HPDE6-E6E7 (cell line): ENCODE measurements around the gene KCNJ8.
A peak's percentile ranks its signal among the peaks of the same experiment; 100 is the strongest.
"Not testable (repeated sequence)": the region's sequence is repeated elsewhere in the genome, so short reads cannot be mapped to it uniquely, and the experiment has no call there.

Experiments used
- DNase-seq: peaks from one replicate; pipeline ENCODE4 v3.0.0; 2011; ENCODE audit warnings: missing footprints; ENCODE audit errors: extremely low spot score

The KCNJ8 gene

DNA sequence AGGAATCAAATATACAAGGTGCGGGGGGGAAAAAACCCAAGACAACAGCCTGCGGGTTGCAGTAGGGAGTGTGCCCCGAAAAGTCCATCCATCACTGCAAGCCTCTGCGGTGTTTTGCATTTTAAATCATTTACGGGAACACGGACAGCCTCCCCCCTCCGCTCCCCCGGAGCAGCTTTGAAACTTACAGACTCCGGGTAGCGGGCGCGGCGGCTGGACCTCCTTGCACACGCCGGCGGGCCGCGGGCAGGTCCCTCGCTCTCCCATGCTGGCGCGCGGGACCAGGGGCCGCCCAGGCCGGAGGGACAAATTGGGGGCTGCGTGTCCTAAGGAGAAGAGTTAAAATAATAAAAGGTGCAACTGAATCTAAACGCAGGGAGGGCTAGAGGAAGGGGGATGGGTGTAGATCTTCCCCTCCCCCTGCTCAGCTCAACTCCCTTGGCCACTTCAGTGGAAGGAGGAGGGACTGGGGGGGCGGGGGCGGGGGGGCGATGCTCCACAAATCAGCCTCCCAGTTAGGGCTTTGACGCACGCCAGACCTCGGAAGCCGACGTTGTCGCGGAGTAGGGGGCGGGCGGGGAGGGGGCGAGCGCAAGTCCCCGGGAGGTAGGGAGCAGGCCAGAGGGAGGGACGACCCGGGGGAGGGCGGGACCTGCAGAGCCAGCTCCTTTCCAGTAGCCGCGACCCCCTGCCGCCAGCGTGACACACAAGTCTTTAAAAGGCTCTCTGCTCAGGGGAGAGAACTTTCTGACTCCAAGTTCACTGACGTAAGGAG lies at the start of gene KCNJ8:
KCNJ8 (minus strand) TSS at position 349 of the 775 bp plus-strand sequence. CDS start 1,090 bp downstream, outside the sequence.
- DNase-seq, result no peak

DNA sequence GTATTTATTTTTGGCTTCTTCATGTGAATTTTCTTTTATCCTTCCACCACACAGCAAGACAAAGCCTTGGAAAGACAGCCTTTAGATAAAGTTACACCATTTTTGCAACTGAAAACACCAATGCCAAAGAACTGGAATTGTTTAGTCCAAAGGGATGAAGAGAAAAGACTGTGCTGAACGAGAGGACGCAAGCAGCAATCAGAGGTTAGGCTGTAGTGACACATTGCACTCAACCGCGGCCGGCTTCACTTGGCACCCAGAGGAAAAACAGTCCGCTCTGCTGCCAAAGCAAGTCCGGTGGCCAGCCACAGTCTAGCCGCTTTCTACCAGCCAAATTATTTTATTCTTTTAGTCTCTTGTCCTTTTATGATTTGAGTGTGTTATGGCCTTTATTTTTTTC lies 49.1 kb upstream of the KCNJ8 start:
- DNase-seq, result no peak

DNA sequence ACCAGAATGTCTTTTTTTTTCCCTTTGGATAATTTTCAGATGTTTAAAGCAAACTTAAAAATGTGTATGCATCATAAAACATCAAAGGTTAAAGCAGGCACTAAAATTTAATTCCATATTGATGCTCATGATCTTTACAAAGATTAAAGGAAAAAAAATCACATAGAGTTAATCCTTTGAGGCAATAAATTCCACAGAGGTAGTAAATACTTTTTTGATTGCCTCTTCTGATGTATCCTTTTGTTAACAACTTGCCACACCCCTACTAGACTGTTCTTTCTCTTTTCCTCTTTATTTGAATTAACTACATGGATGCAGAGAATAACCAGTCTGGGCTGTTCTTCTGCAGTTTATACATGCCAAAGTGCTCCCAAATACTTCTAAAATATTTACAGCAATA lies 45.2 kb upstream of the KCNJ8 start:
- DNase-seq, result no peak

DNA sequence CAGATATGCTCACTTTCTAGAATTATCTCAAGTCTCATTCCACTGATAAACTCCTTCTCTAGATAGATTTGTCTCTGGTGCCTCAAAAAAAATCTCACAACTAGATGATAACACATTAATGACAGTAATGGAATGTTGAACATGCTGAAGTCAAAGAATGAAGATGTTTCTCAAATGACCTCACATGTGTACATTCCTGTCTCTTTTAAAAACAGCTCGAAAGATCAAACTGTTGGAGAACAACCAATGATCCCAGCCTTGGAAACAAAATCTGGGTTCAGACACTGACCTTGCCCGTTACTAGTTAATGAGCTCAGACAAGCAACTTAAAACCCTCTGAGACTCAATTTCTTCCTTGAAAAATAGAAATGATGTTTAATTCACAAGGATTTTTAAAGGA lies 44.7 kb upstream of the KCNJ8 start:
- DNase-seq, result no peak

DNA sequence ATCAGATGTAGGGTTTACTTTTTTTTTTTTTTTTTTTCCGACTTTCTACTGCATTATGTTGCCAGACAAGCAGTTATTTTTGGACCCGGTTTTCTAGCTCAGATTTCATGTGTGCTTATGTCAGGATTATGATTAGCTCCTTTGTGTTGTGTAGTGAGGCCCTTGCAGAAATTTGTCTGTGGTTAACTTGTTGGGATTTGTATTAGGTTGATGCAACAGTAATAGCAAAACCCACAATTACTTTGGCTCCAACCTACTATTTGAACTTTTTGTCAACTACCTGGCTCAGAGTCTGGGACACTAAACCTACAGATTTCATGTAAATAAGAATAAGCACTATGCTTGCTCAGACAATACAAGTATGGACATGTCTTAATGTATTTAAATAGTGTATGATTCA lies 44.1 kb upstream of the KCNJ8 start:
- DNase-seq, result peak; percentile 1

DNA sequence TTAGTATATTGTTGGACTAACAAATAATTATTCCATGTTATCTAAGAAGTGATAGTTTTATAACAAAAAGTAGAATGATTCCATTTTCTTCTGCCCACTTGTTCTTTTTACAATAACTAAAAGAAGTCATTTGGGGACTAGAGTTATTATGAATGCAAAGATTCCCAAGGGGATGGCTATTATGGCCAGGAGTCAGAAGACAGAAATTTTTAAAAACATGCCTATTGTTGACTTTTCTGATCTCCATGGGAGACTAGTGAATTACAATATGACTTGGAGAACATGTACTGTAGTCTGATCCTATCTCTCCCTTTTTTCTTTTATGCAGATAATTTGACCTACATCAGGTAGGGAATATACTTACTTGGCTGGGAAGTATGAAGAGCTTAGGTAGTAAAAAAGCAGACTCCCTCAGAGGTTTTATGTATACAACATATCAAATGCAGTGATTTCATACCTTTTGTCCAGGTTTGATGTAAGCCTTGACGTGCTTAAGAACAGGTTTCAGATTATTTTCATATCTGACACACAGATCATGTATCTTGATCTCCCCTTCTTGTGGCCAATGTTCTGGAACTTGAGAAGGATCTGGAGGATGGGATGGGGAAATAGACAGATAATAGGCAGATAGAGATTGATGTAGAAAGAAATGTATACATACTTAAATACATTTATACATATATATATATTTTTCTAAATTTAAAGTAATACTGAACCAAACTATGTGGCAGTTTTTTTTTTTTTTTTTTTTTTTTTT lies 41.0 kb upstream of the KCNJ8 start:
- DNase-seq, result no peak

DNA sequence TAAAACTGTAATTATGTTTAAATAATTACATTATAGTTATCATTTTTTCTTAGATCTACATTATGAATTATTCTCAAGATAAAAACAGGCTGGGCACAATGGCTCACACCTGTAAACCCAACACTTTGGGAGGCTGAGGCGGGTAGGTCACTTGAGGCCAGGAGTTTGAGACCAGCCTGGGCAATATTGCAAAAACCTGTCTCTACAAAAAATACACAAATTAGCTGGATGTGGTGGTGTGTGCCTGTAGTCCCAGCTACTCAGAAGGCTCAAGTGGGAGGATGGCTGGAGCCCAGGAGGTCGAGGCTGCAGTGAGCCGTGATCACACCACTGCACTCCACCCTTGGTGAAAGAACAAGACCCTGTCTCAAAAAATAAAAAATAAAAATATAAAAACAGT lies 40.3 kb upstream of the KCNJ8 start:
- DNase-seq, result no peak

DNA sequence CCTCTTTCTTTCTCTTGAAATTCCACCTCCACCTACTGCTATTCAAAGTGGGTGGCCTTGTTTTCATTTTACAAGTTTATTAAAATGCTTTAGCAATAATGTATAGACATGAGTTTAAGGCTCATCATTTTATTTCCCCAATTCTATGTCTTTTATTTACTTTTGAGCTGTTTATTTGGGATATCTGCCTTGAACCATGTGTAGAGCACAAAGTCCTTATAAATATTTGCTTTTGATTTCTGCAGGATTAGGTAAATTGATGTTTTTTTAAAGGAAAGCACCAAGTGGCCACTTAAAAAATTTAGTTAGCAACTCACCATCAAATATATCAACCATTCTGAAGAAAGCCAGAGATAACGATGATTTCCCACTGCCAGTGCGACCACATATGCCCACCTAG lies 39.8 kb upstream of the KCNJ8 start:
- DNase-seq, result no peak

DNA sequence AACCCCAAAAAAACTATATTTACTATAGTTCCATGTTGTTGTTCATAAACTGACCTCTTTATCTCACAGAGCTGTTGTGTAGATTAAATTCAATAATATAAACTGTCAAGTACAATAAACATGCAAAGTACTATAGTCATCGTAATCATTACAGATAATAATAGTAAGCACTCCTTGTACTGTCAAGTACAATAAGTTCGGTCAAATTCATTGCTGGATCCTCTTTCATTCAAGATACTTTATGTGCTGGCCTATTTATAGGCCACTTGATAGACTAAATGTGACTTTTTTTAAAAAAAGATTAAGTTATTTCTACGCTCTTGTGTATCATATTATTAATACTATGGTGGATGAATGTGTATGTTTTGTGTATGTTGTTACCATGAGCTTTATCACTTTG lies 39.2 kb upstream of the KCNJ8 start:
- no peak for DNase-seq

DNA sequence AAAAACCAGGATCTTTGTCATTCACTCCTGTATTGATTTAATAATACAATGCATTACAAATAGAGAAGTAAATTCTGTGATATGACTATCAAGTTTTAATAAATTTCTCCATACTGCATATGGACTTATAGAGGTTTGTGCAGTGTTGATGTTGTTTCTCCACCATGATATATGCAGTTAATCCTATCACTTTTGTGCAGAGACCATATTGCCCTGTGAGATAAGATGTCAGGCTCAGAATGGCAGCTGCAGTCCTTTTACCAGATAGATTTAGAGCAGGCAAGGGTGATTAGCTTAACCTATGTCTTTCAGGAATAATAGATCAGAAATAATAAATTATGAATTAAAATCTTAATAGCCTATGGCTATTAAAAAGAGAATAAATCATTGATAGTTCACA lies 38.6 kb upstream of the KCNJ8 start:
- DNase-seq, result no peak

DNA sequence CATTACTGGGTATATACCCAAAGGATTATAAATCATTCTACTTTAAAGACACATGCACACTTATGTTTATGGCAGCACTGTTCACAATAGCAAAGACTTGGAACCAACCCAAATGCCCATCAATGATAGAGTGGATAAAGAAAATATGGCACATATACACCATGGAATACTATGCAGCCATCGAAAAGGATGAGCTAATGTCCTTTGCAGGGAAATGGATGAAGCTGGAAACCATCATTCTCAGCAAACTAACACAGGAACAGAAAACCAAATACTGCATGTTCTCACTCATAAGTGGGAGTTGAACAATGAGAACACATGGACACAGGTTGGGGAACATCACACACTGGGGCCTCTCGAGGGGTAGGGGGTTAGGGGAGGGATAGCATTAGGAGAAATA lies 37.8 kb upstream of the KCNJ8 start:
- not testable (repeated sequence) for DNase-seq

DNA sequence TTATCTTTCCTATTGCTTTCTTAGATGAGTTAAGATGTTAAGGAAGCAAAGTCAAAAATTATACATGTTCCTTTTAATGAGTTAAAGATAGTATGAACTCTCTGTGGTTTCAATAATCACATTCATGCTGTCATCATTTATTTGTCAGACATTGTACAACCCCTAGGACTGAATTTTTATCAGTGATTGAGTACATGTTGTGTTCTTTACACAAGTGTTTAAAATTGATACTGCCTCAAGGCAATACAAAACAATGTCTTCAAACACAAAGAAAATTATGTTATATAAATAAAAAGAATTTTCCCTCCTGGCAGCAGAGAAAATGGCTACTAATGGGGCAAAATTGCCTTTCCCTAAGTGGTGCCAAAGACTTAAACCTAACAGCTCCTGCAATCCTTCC lies 34.6 kb upstream of the KCNJ8 start:
- no peak for DNase-seq

DNA sequence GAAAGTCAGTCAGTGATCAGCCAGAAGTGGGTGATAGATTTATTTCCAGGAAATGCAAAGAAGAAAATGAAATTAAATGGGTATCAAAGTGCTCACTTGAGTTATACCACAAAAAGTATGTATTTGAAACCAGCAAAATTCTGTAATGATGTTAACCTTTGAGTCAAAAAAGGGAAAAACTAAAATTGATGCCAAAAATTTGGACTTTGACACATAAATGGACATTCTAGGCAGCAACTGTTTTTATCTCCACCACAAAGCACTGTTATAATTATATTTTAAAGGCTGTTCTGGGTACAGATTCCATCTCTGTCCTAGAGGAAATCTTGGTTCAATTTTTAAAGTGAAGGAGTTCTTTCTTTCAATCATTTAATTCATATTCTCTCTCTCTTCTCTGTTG lies 31.7 kb upstream of the KCNJ8 start:
- DNase-seq, result no peak

DNA sequence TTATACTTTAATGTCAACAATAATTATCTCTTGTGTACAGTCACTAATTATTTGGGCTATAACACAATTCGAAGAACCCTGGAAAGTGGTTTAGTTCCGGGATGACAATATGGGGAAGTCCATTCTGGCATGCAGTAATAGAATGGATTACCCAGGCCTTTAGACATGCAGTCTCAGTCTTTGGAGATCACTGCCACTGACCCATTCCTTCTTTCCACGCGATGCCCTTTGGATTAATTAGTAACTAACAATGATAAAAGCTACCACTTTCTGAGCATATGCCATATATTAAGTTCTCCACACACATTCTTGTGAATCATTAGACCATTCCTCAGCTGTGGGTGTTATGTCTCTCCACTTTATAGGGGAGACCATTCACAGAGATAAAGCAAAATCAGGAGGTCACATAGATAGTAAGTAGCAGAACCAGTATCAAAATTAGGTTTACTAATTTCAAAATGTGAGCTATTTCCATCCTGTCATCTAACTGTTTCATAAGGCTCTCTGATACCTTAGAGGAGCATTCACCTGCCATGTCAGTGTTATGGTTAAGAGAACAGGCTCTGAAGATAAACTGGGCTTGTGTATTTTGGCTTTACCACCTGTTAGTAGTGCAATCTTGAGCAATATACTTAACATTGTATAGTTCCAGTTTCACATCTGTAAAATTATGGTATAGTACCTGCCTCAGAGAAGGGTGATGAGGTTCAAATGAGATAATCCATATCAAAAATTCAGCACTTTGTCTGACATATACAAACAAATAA lies 27.2 kb upstream of the KCNJ8 start:
- no peak for DNase-seq

DNA sequence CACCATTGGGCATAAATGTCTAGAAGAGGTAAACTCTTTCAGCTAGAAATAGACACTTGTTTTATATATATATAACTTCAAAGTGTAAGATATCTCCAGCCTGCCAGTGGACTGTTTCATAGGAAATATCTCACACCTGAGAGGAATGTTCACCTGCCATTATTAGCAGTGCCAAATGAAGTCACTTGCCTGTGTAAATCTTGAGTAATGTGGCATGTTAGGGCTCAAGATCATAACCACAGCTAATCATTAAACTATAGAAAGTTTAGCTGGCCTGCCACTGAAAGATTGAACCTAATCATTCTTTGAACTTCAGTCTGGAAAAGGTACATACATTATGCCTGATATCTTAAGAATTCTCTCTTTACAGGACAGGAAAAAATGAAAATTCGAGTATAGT lies 25.5 kb upstream of the KCNJ8 start:
- no peak for DNase-seq

DNA sequence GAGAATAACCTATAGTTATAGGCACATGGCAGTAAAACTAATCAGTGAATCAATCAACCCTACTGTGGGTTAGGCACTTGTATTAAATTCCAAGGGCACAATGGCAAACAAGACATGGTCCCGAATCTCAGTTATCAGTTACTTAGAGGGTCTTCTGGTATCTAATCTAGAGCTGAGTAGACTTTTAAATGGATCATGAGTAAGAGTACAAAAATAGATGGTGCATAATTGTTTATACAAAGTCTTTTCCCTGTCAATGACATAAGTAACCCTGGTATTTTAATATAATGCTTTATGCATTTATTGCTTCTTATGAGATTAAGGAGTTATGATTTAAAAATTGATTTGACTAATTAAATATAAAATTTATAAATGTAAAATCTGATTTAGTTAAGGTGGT lies 23.0 kb upstream of the KCNJ8 start:
- DNase-seq, result no peak

DNA sequence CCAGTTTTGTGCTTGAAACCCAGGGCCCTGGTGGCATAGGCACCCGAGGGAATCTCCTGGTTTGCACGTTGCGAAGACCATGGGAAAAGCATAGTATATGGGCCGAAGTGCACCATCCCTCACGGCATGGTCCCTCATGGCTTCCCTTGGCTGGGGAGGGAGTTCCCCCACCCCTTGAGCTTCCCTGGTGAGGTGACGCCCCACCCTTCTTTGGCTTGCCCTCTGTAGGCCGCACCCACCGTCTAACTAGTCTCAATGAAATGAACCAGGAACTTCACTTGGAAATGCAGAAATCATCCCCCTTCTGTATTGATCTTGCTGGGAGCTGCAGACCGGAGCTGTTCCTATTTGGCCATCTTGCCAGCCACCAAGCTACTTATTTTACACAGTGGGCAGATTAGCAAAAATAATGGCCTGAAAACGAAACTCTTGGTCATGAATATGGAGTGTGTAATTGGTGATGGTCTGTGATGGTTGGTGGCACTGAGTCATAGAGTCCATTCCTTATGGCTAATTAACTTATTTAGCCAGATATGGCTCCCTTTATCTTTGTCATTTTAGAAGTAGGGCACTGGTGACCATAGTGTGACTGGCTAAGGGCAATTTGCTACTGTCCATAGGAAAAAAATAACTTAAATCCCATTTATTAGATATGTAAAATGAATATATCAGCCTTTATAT lies 21.3 kb upstream of the KCNJ8 start:
- DNase-seq, result no peak

DNA sequence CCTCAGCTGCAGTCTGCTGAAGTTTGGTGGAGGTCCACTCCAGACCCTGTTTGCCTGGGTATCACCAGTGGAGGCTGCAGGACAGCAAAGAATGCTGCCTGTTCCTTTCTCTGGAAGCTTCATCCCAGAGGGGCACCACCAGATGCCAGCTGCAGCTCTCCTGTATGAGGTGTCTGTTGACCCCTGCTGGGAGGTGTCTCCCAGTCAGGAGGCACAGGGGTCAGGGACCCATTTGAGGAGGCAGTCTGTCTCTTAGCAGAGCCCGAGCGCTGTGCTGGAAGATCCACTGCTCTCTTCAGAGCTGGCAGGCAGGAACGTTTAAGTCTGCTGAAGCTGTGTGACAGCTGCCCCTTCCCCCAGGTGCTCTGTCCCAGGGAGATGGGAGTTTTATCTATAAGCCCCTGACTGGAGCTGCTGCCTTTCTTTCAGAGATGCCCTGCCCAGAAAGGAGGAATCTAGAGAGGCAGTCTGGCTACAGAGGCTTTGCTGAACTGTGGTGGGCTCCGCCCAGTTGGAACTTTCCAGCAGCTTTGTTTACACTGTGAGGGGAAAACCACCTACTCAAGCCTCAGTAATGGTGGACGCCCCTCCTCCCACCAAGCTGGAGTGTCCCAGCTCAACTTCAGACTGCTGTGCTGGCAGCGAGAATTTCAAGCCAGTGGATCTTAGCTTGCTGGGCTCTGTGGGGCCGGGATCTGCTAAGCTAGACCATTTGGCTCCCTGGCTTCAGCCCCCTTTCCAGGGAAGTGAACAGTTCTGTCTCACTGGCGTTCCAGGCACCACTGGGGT lies 20.5 kb upstream of the KCNJ8 start:
- DNase-seq, result not testable (repeated sequence)

DNA sequence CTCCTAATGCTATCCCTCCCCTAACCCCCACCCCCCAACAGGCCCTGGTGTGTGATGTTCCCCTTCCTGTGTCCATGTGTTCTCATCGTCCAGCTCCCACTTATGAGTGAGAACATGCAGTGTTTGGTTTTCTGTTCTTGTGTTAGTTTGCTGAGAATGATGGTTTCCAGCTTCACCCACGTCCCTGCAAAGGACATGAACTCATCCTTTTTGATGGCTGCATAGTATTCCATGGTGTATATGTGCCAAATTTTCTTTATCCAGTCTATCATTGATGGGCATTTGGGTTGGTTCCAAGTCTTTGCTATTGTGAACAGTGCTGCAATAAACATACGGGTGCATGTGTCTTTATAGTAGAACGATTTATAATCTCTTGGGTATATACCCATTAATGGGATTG lies 15.2 kb upstream of the KCNJ8 start:
- DNase-seq, result not testable (repeated sequence)

DNA sequence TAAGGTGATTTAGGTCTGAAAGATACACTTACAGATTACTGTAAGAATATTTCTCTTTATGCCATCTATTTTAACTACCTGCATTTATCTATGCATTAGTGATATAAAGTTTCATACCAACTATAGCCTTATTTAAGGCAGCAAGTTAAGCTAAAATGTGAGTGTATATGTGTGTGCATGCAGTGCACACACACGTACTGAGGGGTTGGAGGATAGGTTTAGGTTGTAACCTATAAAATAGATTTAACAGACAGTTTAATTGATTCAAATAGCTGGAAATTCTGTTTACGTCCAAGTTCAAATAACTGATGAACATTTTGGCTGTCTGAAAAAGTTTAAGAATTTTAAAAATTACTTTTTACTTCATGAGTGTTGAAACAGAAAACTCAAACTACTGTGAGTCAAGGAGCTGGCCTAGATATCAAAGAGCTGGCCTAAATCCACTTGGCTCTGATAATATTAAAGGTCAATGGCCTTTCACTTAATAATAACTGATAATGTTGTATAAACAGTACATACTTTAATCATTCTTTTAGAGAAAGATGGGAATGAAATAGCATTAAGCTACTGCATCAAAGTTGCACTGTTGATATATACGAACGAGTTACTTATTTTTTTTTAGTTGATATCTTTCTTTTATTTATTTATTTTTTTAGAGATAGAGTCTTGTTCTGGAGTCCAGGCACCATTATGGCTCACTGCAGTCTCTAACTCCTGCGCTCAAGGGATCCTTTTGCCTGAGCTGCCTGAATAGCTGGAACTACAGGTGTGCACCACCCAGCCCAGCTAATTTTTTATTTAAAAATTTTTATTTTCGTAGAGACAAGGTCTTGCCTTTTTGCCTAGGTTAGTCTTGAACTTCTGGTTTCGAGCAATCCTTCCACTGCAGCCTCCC lies 13.8 kb upstream of the KCNJ8 start:
- no peak for DNase-seq
